Keratinocyte (primary cell): Measurements from ENCODE around the gene EHHADH. TPM values are rescaled to one million over a fixed set of nuclear protein-coding genes. Genes with fewer than 3 reads are reported as not detected.

Experiments used
- DNase-seq: peaks from one replicate; pipeline ENCODE4 v3.0.0-alpha.2; 2011; ENCODE audit warnings: low read depth, missing footprints, low spot score
- FAIRE-seq: peaks from 2 replicates; lab custom pipeline; 2011; peaks lifted over from hg19 to GRCh38; lab: Jason Lieb, UNC
- H2AFZ ChIP-seq: 2 replicates; pipeline ENCODE4 v1.6.0; 2012; ENCODE audit warnings: low read length, control low read depth, inconsistent platforms; ENCODE audit not compliant: control insufficient read depth
- H3K27ac ChIP-seq: 2 replicates; pipeline ENCODE4 v1.5.1; 2011; ENCODE audit warnings: low read length; ENCODE audit not compliant: control insufficient read depth, insufficient read depth
- H3K27me3 ChIP-seq: 3 replicates; pipeline ENCODE4 v1.6.0; 2011; ENCODE audit warnings: low read length; ENCODE audit not compliant: control insufficient read depth, insufficient read depth; ENCODE audit errors: extremely low read depth
- H3K36me3 ChIP-seq, 2 experiments: 2 replicates in 1 of 2; 3 replicates in 1 of 2; pipeline ENCODE4 v1.5.1; 2011; ENCODE audit warnings: low read length in 2 of 2, mild to moderate bottlenecking in 1 of 2; ENCODE audit not compliant: control insufficient read depth in 2 of 2, insufficient read depth in 2 of 2; ENCODE audit errors: extremely low read depth in 1 of 2
- H3K4me1 ChIP-seq: 3 replicates; pipeline ENCODE4 v1.5.1; 2011; ENCODE audit warnings: low read length; ENCODE audit not compliant: control insufficient read depth, insufficient read depth; ENCODE audit errors: extremely low read depth
- H3K4me2 ChIP-seq: 3 replicates; pipeline ENCODE4 v1.6.0; 2011; ENCODE audit warnings: low read depth, low read length; ENCODE audit not compliant: control insufficient read depth, insufficient read depth; ENCODE audit errors: extremely low read depth
- H3K4me3 ChIP-seq, 3 experiments: fragments of 200-600 bp in 1 of 3; sonication (generic) in 1 of 3; 2 replicates in 2 of 3; 3 replicates in 1 of 3; pipeline ENCODE4 v1.5.1; 2011 to 2016; ENCODE audit warnings: low read length in 3 of 3, mild to moderate bottlenecking in 3 of 3, control low read depth in 2 of 3, inconsistent platforms in 1 of 3, low read depth in 1 of 3, mixed read lengths in 1 of 3, mixed run types in 1 of 3, moderate library complexity in 1 of 3; ENCODE audit not compliant: control insufficient read depth in 2 of 3, insufficient read depth in 2 of 3; ENCODE audit errors: extremely low read depth in 1 of 3
- H3K79me2 ChIP-seq: 2 replicates; pipeline ENCODE4 v1.6.0; 2012; ENCODE audit warnings: low read length; ENCODE audit not compliant: control insufficient read depth, insufficient read depth
- H3K9ac ChIP-seq: 3 replicates; pipeline ENCODE4 v1.6.0; 2011; ENCODE audit warnings: low read length; ENCODE audit not compliant: control insufficient read depth, insufficient read depth; ENCODE audit errors: extremely low read depth
- H3K9me1 ChIP-seq: 3 replicates; pipeline ENCODE4 v1.6.0; 2011; ENCODE audit warnings: low read length; ENCODE audit not compliant: control insufficient read depth, insufficient read depth; ENCODE audit errors: extremely low read depth
- H3K9me3 ChIP-seq: 2 replicates; pipeline ENCODE4 v1.5.1; 2012; ENCODE audit warnings: low read depth, low read length; ENCODE audit not compliant: control insufficient read depth
- H4K20me1 ChIP-seq: 3 replicates; pipeline ENCODE4 v1.6.0; 2011; ENCODE audit warnings: low read length; ENCODE audit not compliant: control insufficient read depth, insufficient read depth; ENCODE audit errors: extremely low read depth
- CTCF ChIP-seq, 3 experiments: IDR thresholded peaks in 1 of 3; conservative IDR thresholded peaks in 1 of 3; optimal IDR thresholded peaks in 1 of 3; 2 replicates in 2 of 3; 3 replicates in 1 of 3; pipeline versions ENCODE3 to v1.5.1; 2011; ENCODE audit warnings: low read length in 3 of 3, mild to moderate bottlenecking in 3 of 3, moderate library complexity in 2 of 3, control low read depth in 1 of 3, inconsistent platforms in 1 of 3; ENCODE audit not compliant: insufficient read depth in 2 of 3; ENCODE audit errors: extremely low read depth in 1 of 3
- EZH2 ChIP-seq: IDR thresholded peaks from one replicate; pipeline ENCODE4 v1.6.1; 2012; ENCODE audit warnings: inconsistent platforms, mild to moderate bottlenecking, low read length, moderate library complexity
- dilution Hi-C: fragments of 300-500 bp; cut with MboI; formaldehyde crosslinking; loops from one replicate; pipeline ENCODE4 v1.7.0; 2020; ENCODE audit warnings: low sequenced_read_pairs; ENCODE audit not compliant: extremely low pct_ligation_motif_present
- polyA plus RNA-seq, 5 experiments: library from polyadenylated mRNA; depleted of rRNA in 3 of 5; stranded (reverse) in 3 of 5; stranded (forward) in 1 of 5; unstranded in 1 of 5; fragments of >200 nt; gene quantifications; 1 replicate in 1 of 5; 2 replicates in 3 of 5; 3 replicates in 1 of 5; pipeline versions ENCODE4 v1.2.1 to v1.2.3, GENCODE V29; 2011 to 2012; ENCODE audit warnings: missing spikeins in 2 of 5, low read depth in 1 of 5, low replicate concordance in 1 of 5

The EHHADH gene
- polyA plus RNA-seq, 1 donor (not counting 4 experiments of a cell fraction or from before 2014, with no cell fraction given): 5.6 TPM

GRCh38 chr3:185267193-185267592, 13.3 kb upstream of the EHHADH start:
- Histone ChIP-seq H3K9ac (no peak overlapping the region), H3K9me1 (no peaks in the 10 kb centered on the region), H3K9me3 (no peaks in the 10 kb centered on the region), H3K27me3 (no peaks in the 10 kb centered on the region), H3K36me3 (no peaks in the 10 kb centered on the region), H3K79me2 (no peaks in the 10 kb centered on the region), H2AFZ (no peak overlapping the region), H3K4me3 (no peak overlapping the region), H4K20me1 (no peaks in the 10 kb centered on the region), H3K4me2 (no peak overlapping the region), H3K4me1 (peaks cover 6% of the 10 kb centered on the region), H3K27ac (no peak overlapping the region)
- FAIRE-seq (no peak), DNase-seq (no peak)
- TF ChIP-seq CTCF (optimal IDR thresholded peaks at IDR 0.05 in 1 of 3, IDR thresholded peaks at IDR 0.05 in 1 of 3, conservative IDR thresholded peaks at IDR 0.05 in 1 of 3; ENCODE audit: extremely low read depth in 1 of 3, insufficient read depth in 2 of 3, low read length in 3 of 3): no peak
- no peak for TF ChIP-seq EZH2
- dilution Hi-C loops: no loop called here

GRCh38 chr3:185264849-185265553, 11.2 kb upstream of the EHHADH start:
- H3K4me1 ChIP-seq: no peaks in the 10 kb centered on the region
- no peaks in the 10 kb centered on the region for H3K79me2 ChIP-seq
- H3K9ac ChIP-seq: no peak overlapping the region
- no peaks in the 10 kb centered on the region for H4K20me1 ChIP-seq
- H2AFZ ChIP-seq: no peak overlapping the region
- DNase-seq (no peak), FAIRE-seq (no peak)
- no peak for TF ChIP-seq CTCF (optimal IDR thresholded peaks at IDR 0.05 in 1 of 3, IDR thresholded peaks at IDR 0.05 in 1 of 3, conservative IDR thresholded peaks at IDR 0.05 in 1 of 3; ENCODE audit: extremely low read depth in 1 of 3, insufficient read depth in 2 of 3, low read length in 3 of 3)
- no peak for TF ChIP-seq EZH2
- H3K9me1 ChIP-seq: no peaks in the 10 kb centered on the region
- H3K9me3 ChIP-seq: no peaks in the 10 kb centered on the region
- H3K27me3 ChIP-seq: no peaks in the 10 kb centered on the region
- dilution Hi-C loops: no loop called here
- no peak overlapping the region for H3K4me3 ChIP-seq
- H3K4me2 ChIP-seq: no peak overlapping the region
- H3K36me3 ChIP-seq: no peaks in the 10 kb centered on the region
- H3K27ac ChIP-seq: no peak overlapping the region
